Measurements from ENCODE around the gene ATP1A4. TPM values are rescaled to one million over a fixed set of nuclear protein-coding genes. Genes with fewer than 3 reads are reported as not detected.

ATP1A4 gene
- total and polyA plus RNA-seq, 10 of the 15 experiments (the other 5 are each of a cell fraction or from before 2014, with no cell fraction given) = 0.31 to 1.0 (median 0.54) TPM

GRCh38 chr1:160192234-160192633 is 40.8 kb downstream of the ATP1A4 start:
- Histone ChIP-seq H3K9ac (ENCODE audit: control insufficient read depth, insufficient read depth, low read length) (no peak overlapping the region), H4K20me1 (ENCODE audit: control insufficient read depth, insufficient read depth) (no peaks in the 10 kb centered on the region), H3K4me2 (ENCODE audit: control insufficient read depth, insufficient read depth) (no peak overlapping the region), H3K79me2 (ENCODE audit: control insufficient read depth, insufficient read depth, low read length) (no peaks in the 10 kb centered on the region), H3K4me3 (no peak overlapping the region), H2AFZ (ENCODE audit: control insufficient read depth, low read depth, low read length) (no peak overlapping the region), H3K36me3 (ENCODE audit: control insufficient read depth in 2 of 2, insufficient read depth in 2 of 2, low read length in 1 of 2) (no peaks in the 10 kb centered on the region), H3K4me1 (ENCODE audit: control insufficient read depth, insufficient read depth, low read length) (peaks cover 21% of the 10 kb centered on the region), H3K27ac (ENCODE audit: control insufficient read depth, insufficient read depth) (no peak overlapping the region), H3K27me3 (replicated peaks in 1 of 2; ENCODE audit: control insufficient read depth in 2 of 2, insufficient read depth in 2 of 2, low read length in 1 of 2) (peaks cover 0 to 3% of the 10 kb centered on the region in 2 experiments; a peak in 1 of 4 replicates), H3K9me3 (replicated peaks; ENCODE audit: control insufficient read depth, insufficient read depth, low read length) (no peaks in the 10 kb centered on the region)
- ChIA-PET CTCF (interaction anchor here (0.6 to 8.7 kb wide), 19 partner anchors 11 to 185 kb away, joined by 3 to 273 read pairs (median 13); partner anchors contain the start of gene PEX19), POLR2A (interaction anchor here (1.5 to 2.1 kb wide), 3 partner anchors 12 to 99 kb away, joined by 4 to 10 read pairs (median 6); no protein-coding TSS in a partner anchor), SMC1A (ENCODE audit: uncharacterized antibody, unreplicated experiment) (interaction anchor here (0.8 to 5.6 kb wide), 17 partner anchors 9 to 183 kb away, joined by 3 to 123 read pairs (median 9); partner anchors contain the start of gene PEX19), RAD21 (ENCODE audit: unreplicated experiment) (interaction anchor here (0.6 to 5.4 kb wide), 11 partner anchors 17 to 186 kb away, joined by 3 to 128 read pairs (median 12); no protein-coding TSS in a partner anchor)
- no peak for DNase-seq (ENCODE audit: low read depth, low spot score)
- ATAC-seq = no peak
- intact Hi-C loops (cut with micrococcal nuclease; ENCODE audit: unreplicated experiment) = loop anchor here (5.0 kb wide), 1 partner anchor 415 kb away; no protein-coding TSS in a partner anchor
- no TSS peak for BruUV-seq (replicated peaks)
- FAIRE-seq = no peak
- no peak for TF ChIP-seq ZNF622 (IDR thresholded peaks at IDR 0.05)
- TF ChIP-seq ATF7 (IDR thresholded peaks at IDR 0.05; ENCODE audit: low read depth) = no peak
- in situ Hi-C loops (cut with MboI) = loop anchor here (5.0 kb wide), 1 partner anchor 100 kb away; no protein-coding TSS in a partner anchor

- in situ Hi-C loops (cut with MboI) (loop anchor here (5.0 kb wide), 1 partner anchor 99 kb away; no protein-coding TSS in a partner anchor), intact Hi-C loops (cut with micrococcal nuclease; ENCODE audit: unreplicated experiment) (loop anchor here (1.0 to 5.0 kb wide), 6 partner anchors 26 to 414 kb away; no protein-coding TSS in a partner anchor)
- Histone ChIP-seq H3K4me1 (ENCODE audit: control insufficient read depth, insufficient read depth, low read length) (peaks cover 21% of the 10 kb centered on the region), H3K36me3 (ENCODE audit: control insufficient read depth in 2 of 2, insufficient read depth in 2 of 2, low read length in 1 of 2) (no peaks in the 10 kb centered on the region), H3K4me2 (ENCODE audit: control insufficient read depth, insufficient read depth) (0 out of 2 replicates have a peak overlapping the region, but pooled peaks have one; percentile 17), H4K20me1 (ENCODE audit: control insufficient read depth, insufficient read depth) (no peaks in the 10 kb centered on the region), H3K9ac (ENCODE audit: control insufficient read depth, insufficient read depth, low read length) (no peak overlapping the region), H3K79me2 (ENCODE audit: control insufficient read depth, insufficient read depth, low read length) (no peaks in the 10 kb centered on the region), H2AFZ (ENCODE audit: control insufficient read depth, low read depth, low read length) (no peak overlapping the region), H3K9me3 (replicated peaks; ENCODE audit: control insufficient read depth, insufficient read depth, low read length) (no peaks in the 10 kb centered on the region), H3K27ac (ENCODE audit: control insufficient read depth, insufficient read depth) (no peak overlapping the region), H3K4me3 (no peak overlapping the region), H3K27me3 (replicated peaks in 1 of 2; ENCODE audit: control insufficient read depth in 2 of 2, insufficient read depth in 2 of 2, low read length in 1 of 2) (peaks cover 0 to 3% of the 10 kb centered on the region in 2 experiments; a peak in 1 of 4 replicates)
- ATAC-seq (peak; percentile 86), DNase-seq (ENCODE audit: low read depth, low spot score) (peak; percentile 48), FAIRE-seq (peak; percentile 94)
- ChIA-PET SMC1A (ENCODE audit: uncharacterized antibody, unreplicated experiment) (interaction anchor here (0.6 to 5.6 kb wide), 42 partner anchors 8 to 416 kb away, joined by 3 to 123 read pairs (median 5); partner anchors contain the start of genes ATP1A4, DCAF8, IGSF8 and PEX19), CTCF (interaction anchor here (0.5 to 8.7 kb wide), 54 partner anchors 10 to 416 kb away, joined by 3 to 273 read pairs (median 4); partner anchors contain the start of genes DCAF8 and PEX19), RAD21 (ENCODE audit: unreplicated experiment) (interaction anchor here (0.6 to 5.4 kb wide), 48 partner anchors 10 to 385 kb away, joined by 3 to 128 read pairs (median 4); partner anchors contain the start of genes DCAF8 and PEX19), POLR2A (interaction anchor here (1.0 to 2.1 kb wide), 4 partner anchors 11 to 98 kb away, joined by 4 to 10 read pairs (median 6); no protein-coding TSS in a partner anchor)
- no TSS peak for BruUV-seq (replicated peaks)
- WGBS (ENCODE audit: insufficient coverage, insufficient replicate concordance, low lambda C conversion rate, missing lambda C conversion rate) = 37% methylated on average over 16 of the region's 16 CpGs
- TF ChIP-seq IRF5 (IDR thresholded peaks at IDR 0.05; ENCODE audit: borderline replicate concordance) (no peak), MTA3 (IDR thresholded peaks at IDR 0.05; ENCODE audit: borderline replicate concordance, low read length) (no peak), TAF1 (IDR thresholded peaks at IDR 0.05; ENCODE audit: borderline replicate concordance, low read depth, low read length) (no peak), BHLHE40 (IDR thresholded peaks at IDR 0.05; ENCODE audit: borderline replicate concordance in 1 of 2, low read depth in 2 of 2, low read length in 1 of 2) (peak in 1 of 2 experiments; percentile 65; a peak in 1 of 4 replicates), NFYB (IDR thresholded peaks at IDR 0.05; ENCODE audit: insufficient read depth, low read depth, low read length) (no peak), TARDBP (IDR thresholded peaks at IDR 0.05; ENCODE audit: borderline replicate concordance) (peak; percentile 76; the same call in 1 of the 2 replicates), ZNF217 (IDR thresholded peaks at IDR 0.05) (no peak), YBX1 (IDR thresholded peaks at IDR 0.05) (no peak), FOXM1 (IDR thresholded peaks at IDR 0.05; ENCODE audit: low read depth, low read length) (peak; percentile 66; the same call in 1 of the 2 replicates), SPI1 (IDR thresholded peaks at IDR 0.05; ENCODE audit: borderline replicate concordance, insufficient read depth, low read depth, low read length) (no peak), MYB (IDR thresholded peaks at IDR 0.05; ENCODE audit: borderline replicate concordance, low read depth, low read length) (no peak)
Measured at GRCh38 chr1:160193091-160193819, 41.9 kb downstream of the ATP1A4 start.
